AG04450 (cell line): ENCODE measurements around the gene CLCN1. TPM values are rescaled to one million over a fixed set of nuclear protein-coding genes. Genes with fewer than 3 reads are reported as not detected.

Experiments used
- CTCF ChIA-PET: fragments of 300-600, 350-600 bp; formaldehyde crosslinking; extraction: SDS; loops from one replicate; lab custom pipeline; 2022; ENCODE audit warnings: antibody characterized with exemption, inconsistent platforms; lab: Charles Lee
- POLR2A ChIA-PET: fragments of 350-600 bp; formaldehyde crosslinking; extraction: SDS; loops from one replicate; lab custom pipeline; 2021; ENCODE audit warnings: antibody characterized with exemption, inconsistent platforms; lab: Yijun Ruan, JAX
- DNase-seq: peaks from one replicate; pipeline ENCODE4 v3.0.0-alpha.2; 2011; ENCODE audit warnings: low read depth, low spot score
- H3K27ac ChIP-seq: one replicate; pipeline ENCODE4 v1.5.1; 2012; ENCODE audit warnings: low read depth, low read length, control low read depth
- H3K27me3 ChIP-seq: one replicate; pipeline ENCODE4 v1.6.0; 2012; ENCODE audit warnings: low read length; ENCODE audit not compliant: control insufficient read depth, insufficient read depth
- H3K4me3 ChIP-seq: 2 replicates; pipeline ENCODE4 v1.5.1; 2011; ENCODE audit warnings: mild to moderate bottlenecking, low read depth, low read length, control low read depth
- H3K9me3 ChIP-seq: 2 replicates; pipeline ENCODE4 v1.5.1; 2012; ENCODE audit warnings: low read length; ENCODE audit not compliant: control insufficient read depth, insufficient read depth
- CTCF ChIP-seq: IDR thresholded peaks from 2 replicates; pipeline ENCODE4 v1.5.1; 2011; ENCODE audit warnings: low read depth, low read length, control low read depth, inconsistent platforms
- polyA plus RNA-seq: library from polyadenylated mRNA; depleted of rRNA; stranded (reverse); fragments of >200 nt; gene quantifications from 2 replicates; pipeline ENCODE4 v1.2.3, GENCODE V29; 2011

The CLCN1 gene
- polyA plus RNA-seq, 1 experiment: not detected

- DNase-seq: no peak
- no peak for TF ChIP-seq CTCF
- H3K27me3 ChIP-seq: peaks cover 41% of the 10 kb centered on the region
- no peak overlapping the region for H3K27ac ChIP-seq
- H3K4me3 ChIP-seq: no peak overlapping the region
- no peaks in the 10 kb centered on the region; the same call in 1 of the 2 replicates for H3K9me3 ChIP-seq
- ChIA-PET POLR2A (no interaction called here), CTCF (no interaction called here)
Measured at GRCh38 chr7:143359771-143360353, 44.0 kb downstream of the CLCN1 start.

GRCh38 chr7:143360788-143361551 lies 45.1 kb downstream of the CLCN1 start:
- Histone ChIP-seq H3K27ac (no peak overlapping the region), H3K9me3 (no peaks in the 10 kb centered on the region; the same call in 1 of the 2 replicates), H3K4me3 (no peak overlapping the region), H3K27me3 (peaks cover 44% of the 10 kb centered on the region)
- ChIA-PET POLR2A (no interaction called here), CTCF (no interaction called here)
- no peak for DNase-seq
- TF ChIP-seq CTCF: no peak

- Histone ChIP-seq H3K27ac (no peak overlapping the region), H3K9me3 (no peaks in the 10 kb centered on the region; the same call in 1 of the 2 replicates), H3K4me3 (peak overlapping the region; percentile 69), H3K27me3 (peaks cover 38% of the 10 kb centered on the region)
- TF ChIP-seq CTCF: no peak
- ChIA-PET POLR2A (no interaction called here), CTCF (no interaction called here)
- no peak for DNase-seq
Measured at GRCh38 chr7:143361552-143362130, 45.7 kb downstream of the CLCN1 start.

- H3K4me3 ChIP-seq: peak within 1 kb of the TSS; percentile 69
- DNase-seq: no peak
- no peaks in the 10 kb centered on the region; the same call in 1 of the 2 replicates for H3K9me3 ChIP-seq
- TF ChIP-seq CTCF: no peak
- H3K27me3 ChIP-seq: peaks cover 38% of the 10 kb centered on the region
- no peak within 1 kb of the TSS for H3K27ac ChIP-seq
- POLR2A ChIA-PET: no interaction called here
- CTCF ChIA-PET: interaction anchor here (0.5 kb wide), 1 partner anchor 1839 kb away, joined by 3 read pairs; no protein-coding TSS in a partner anchor
Measured at GRCh38 chr7:143362131-143363015, 46.5 kb downstream of the CLCN1 start, which contains the start of gene FAM131B. TSS of gene FAM131B (minus strand) at chr7:143362713. CDS start at chr7:143362603, 110 bp downstream.
